ENCODE data around the gene LZTS2. TPM values are rescaled to one million over a fixed set of nuclear protein-coding genes. Genes with fewer than 3 reads are reported as not detected.

Gene LZTS2
- total and polyA plus RNA-seq, 10 of the 15 experiments (the other 5 are each of a cell fraction or from before 2014, with no cell fraction given), result 0.08 to 13.4 (median 7.2) TPM

DNA sequence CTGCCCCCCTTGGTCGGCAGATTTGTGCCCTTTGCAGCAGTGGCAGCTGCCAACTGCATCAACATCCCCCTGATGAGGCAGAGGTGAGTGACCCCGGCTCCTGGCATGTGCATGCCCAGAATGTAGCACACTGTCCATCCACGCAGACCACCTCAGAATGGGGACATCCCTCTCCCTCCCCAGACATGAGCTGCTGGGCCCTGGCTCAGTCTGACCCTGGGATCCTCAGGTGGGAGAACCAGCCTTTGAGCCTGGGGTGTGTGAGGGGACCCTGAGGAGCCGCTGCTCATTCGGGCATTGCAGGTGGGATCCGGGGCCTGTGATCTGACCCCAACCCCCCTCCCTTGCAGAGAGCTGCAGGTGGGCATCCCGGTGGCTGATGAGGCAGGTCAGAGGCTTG is 37.1 kb downstream of the LZTS2 start:
- in situ Hi-C loops (cut with MboI) (loop anchor here (5.0 kb wide), 1 partner anchor 106 kb away; no protein-coding TSS in a partner anchor), intact Hi-C loops (cut with micrococcal nuclease; ENCODE audit: unreplicated experiment) (no loop called here)
- no peak overlapping the region for H3K4me3 ChIP-seq
- no peak overlapping the region for H3K27ac ChIP-seq (ENCODE audit: control insufficient read depth, insufficient read depth)
- no peak overlapping the region for H3K4me2 ChIP-seq (ENCODE audit: control insufficient read depth, insufficient read depth)
- H3K9ac ChIP-seq (ENCODE audit: control insufficient read depth, insufficient read depth, low read length), result no peak overlapping the region
- no peak overlapping the region for H2AFZ ChIP-seq (ENCODE audit: control insufficient read depth, low read depth, low read length)
- H3K4me1 ChIP-seq (ENCODE audit: control insufficient read depth, insufficient read depth, low read length), result peaks cover 12% of the 10 kb centered on the region
- no TSS peak for BruUV-seq (replicated peaks)
- ATAC-seq, result no peak
- no peaks in the 10 kb centered on the region for H3K36me3 ChIP-seq (ENCODE audit: control insufficient read depth in 2 of 2, insufficient read depth in 2 of 2, low read length in 1 of 2)
- no peak for DNase-seq (ENCODE audit: low read depth, low spot score)
- ChIA-PET SMC1A (ENCODE audit: uncharacterized antibody, unreplicated experiment) (no interaction called here), CTCF (interaction anchor here (1.7 kb wide), 1 partner anchor 20 kb away, joined by 3 read pairs; no protein-coding TSS in a partner anchor), RAD21 (ENCODE audit: unreplicated experiment) (no interaction called here), POLR2A (interaction anchor here (0.5 kb wide), 1 partner anchor 24 kb away, joined by 3 read pairs; no protein-coding TSS in a partner anchor)
- 41% methylated on average over 7 of the region's 7 CpGs for WGBS (ENCODE audit: insufficient coverage, insufficient replicate concordance, low lambda C conversion rate, missing lambda C conversion rate)
- H3K79me2 ChIP-seq (ENCODE audit: control insufficient read depth, insufficient read depth, low read length), result no peaks in the 10 kb centered on the region
- no peaks in the 10 kb centered on the region; a peak in 1 of 4 replicates for H3K27me3 ChIP-seq (replicated peaks in 1 of 2; ENCODE audit: control insufficient read depth in 2 of 2, insufficient read depth in 2 of 2, low read length in 1 of 2)
- no peak for TF ChIP-seq FOXM1 (IDR thresholded peaks at IDR 0.05; ENCODE audit: low read depth, low read length)
- no peak for TF ChIP-seq SP1 (IDR thresholded peaks at IDR 0.05; ENCODE audit: low read depth, low read length)
- no peak for TF ChIP-seq BRCA1 (IDR thresholded peaks at IDR 0.05; ENCODE audit: low read depth, low read length)
- no peak for TF ChIP-seq SMARCA5 (IDR thresholded peaks at IDR 0.05)
- TF ChIP-seq GABPA (IDR thresholded peaks at IDR 0.05; ENCODE audit: low read depth), result no peak
- no peak for TF ChIP-seq KLF5 (IDR thresholded peaks at IDR 0.05; ENCODE audit: partially characterized antibody)
- TF ChIP-seq, protein P1, sequence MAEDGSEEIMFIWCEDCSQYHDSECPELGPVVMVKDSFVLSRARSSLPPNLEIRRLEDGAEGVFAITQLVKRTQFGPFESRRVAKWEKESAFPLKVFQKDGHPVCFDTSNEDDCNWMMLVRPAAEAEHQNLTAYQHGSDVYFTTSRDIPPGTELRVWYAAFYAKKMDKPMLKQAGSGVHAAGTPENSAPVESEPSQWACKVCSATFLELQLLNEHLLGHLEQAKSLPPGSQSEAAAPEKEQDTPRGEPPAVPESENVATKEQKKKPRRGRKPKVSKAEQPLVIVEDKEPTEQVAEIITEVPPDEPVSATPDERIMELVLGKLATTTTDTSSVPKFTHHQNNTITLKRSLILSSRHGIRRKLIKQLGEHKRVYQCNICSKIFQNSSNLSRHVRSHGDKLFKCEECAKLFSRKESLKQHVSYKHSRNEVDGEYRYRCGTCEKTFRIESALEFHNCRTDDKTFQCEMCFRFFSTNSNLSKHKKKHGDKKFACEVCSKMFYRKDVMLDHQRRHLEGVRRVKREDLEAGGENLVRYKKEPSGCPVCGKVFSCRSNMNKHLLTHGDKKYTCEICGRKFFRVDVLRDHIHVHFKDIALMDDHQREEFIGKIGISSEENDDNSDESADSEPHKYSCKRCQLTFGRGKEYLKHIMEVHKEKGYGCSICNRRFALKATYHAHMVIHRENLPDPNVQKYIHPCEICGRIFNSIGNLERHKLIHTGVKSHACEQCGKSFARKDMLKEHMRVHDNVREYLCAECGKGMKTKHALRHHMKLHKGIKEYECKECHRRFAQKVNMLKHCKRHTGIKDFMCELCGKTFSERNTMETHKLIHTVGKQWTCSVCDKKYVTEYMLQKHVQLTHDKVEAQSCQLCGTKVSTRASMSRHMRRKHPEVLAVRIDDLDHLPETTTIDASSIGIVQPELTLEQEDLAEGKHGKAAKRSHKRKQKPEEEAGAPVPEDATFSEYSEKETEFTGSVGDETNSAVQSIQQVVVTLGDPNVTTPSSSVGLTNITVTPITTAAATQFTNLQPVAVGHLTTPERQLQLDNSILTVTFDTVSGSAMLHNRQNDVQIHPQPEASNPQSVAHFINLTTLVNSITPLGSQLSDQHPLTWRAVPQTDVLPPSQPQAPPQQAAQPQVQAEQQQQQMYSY (CRISPR knock-in tag; IDR thresholded peaks at IDR 0.05), result no peak
- TF ChIP-seq, protein P2, sequence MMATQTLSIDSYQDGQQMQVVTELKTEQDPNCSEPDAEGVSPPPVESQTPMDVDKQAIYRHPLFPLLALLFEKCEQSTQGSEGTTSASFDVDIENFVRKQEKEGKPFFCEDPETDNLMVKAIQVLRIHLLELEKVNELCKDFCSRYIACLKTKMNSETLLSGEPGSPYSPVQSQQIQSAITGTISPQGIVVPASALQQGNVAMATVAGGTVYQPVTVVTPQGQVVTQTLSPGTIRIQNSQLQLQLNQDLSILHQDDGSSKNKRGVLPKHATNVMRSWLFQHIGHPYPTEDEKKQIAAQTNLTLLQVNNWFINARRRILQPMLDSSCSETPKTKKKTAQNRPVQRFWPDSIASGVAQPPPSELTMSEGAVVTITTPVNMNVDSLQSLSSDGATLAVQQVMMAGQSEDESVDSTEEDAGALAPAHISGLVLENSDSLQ (IDR thresholded peaks at IDR 0.05), result no peak
- TF ChIP-seq TCF3 (IDR thresholded peaks at IDR 0.05; ENCODE audit: borderline replicate concordance, insufficient read depth, low read depth, low read length), result no peak
- no peak for TF ChIP-seq BMI1 (IDR thresholded peaks at IDR 0.05; ENCODE audit: borderline replicate concordance)
- no peak for TF ChIP-seq MYB (IDR thresholded peaks at IDR 0.05; ENCODE audit: borderline replicate concordance, low read depth, low read length)
- TF ChIP-seq POLR2AphosphoS5 (IDR thresholded peaks at IDR 0.05; ENCODE audit: low read length), result no peak
- no peak for TF ChIP-seq ZNF622 (IDR thresholded peaks at IDR 0.05)
- TF ChIP-seq, protein P3, sequence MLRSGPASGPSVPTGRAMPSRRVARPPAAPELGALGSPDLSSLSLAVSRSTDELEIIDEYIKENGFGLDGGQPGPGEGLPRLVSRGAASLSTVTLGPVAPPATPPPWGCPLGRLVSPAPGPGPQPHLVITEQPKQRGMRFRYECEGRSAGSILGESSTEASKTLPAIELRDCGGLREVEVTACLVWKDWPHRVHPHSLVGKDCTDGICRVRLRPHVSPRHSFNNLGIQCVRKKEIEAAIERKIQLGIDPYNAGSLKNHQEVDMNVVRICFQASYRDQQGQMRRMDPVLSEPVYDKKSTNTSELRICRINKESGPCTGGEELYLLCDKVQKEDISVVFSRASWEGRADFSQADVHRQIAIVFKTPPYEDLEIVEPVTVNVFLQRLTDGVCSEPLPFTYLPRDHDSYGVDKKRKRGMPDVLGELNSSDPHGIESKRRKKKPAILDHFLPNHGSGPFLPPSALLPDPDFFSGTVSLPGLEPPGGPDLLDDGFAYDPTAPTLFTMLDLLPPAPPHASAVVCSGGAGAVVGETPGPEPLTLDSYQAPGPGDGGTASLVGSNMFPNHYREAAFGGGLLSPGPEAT (IDR thresholded peaks at IDR 0.05; ENCODE audit: low read depth), result no peak
- H4K20me1 ChIP-seq (ENCODE audit: control insufficient read depth, insufficient read depth), result no peaks in the 10 kb centered on the region
- H3K9me3 ChIP-seq (replicated peaks; ENCODE audit: control insufficient read depth, insufficient read depth, low read length), result no peaks in the 10 kb centered on the region
- no peak for FAIRE-seq
